G401 (cell line): ENCODE measurements around the gene GCLC. TPM values are rescaled to one million over a fixed set of nuclear protein-coding genes. Genes with fewer than 3 reads are reported as not detected.

Source experiments
- DNase-seq: peaks from one replicate; pipeline ENCODE4 v3.0.0-alpha.2; 2015; ENCODE audit warnings: low spot score
- in situ Hi-C: cut with HindIII; loops from 2 replicates; pipeline ENCODE4 v1.10.0; 2016; ENCODE audit warnings: low sequenced_read_pairs, mixed read lengths
- total RNA-seq: library from RNA; depleted of rRNA; stranded (reverse); fragments of >200 nt; shearing (Covaris generic); gene quantifications from 2 replicates; pipeline ENCODE4 v1.2.3, GENCODE V29; 2014; rRNA removed

GCLC gene
- total RNA-seq, 1 experiment from 2014 or later: 17.2 TPM

DNA sequence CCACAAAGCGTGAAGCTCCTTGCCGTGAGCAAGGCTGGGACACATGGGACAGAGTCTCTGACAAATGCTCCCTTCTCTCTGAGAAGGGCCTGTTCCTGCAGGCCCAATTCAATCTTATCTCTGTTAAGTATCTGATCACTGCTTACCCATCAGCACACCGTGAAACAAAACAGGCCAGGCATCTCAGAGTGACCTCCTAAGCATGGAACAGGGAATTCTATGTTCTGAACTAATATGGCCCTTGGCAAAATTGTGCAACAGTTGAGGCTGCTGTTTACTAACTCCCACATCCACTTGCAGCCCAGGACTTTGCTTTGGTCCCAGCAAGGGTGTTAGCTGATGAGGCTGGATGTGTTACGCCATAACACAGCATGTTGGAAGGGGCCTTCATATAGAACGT, 79.2 kb downstream of the GCLC start:
- DNase-seq: no peak
- in situ Hi-C loops: no loop called here

DNA sequence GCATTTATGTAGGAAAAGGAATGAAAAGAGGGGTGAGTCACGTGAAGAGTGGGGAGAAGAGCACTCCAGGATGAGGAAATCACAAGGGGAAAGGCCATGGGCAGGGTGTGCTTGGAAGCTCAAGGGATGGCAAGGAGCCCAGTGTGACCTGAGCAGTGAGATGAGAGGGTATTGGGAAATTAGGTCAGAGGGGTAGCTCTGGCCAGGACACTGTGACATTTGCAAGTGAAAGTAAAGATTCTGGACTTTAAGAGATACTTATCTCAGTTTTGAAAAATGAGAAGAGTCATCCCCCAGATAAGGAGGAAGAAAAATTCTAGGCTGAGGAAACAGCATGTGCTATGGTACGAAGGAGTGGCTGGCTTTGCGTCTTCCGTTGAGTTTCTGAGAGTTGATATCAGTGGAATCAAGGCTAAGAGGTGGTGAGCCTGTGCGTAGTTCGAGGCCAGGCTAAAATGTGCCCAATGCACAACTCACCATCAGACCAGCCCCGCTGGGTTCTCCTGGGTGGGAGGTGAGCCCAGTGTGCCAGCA, 79.9 kb downstream of the GCLC start:
- in situ Hi-C loops: no loop called here

DNA sequence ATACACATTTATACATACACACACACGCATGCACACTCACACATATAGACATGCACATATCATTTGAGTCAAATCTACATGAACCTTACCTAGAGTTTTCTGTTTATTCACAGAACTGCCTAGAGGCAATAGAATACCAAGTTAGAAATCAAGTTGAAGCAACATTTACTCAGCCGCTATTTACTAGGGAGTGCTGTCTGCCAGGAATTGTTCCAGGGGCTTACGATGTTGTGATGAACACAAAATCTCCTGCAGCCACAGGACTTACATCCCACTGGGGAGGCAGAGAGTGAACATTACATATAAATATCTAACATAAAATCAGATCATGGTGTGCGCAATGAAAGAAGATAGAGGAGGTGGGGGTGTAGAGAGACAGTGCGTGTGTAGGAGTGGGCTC, 80.4 kb downstream of the GCLC start:
- in situ Hi-C loops: no loop called here
- no peak for DNase-seq

More for the DNA sequence above, 79.9 kb downstream of the GCLC start:
- no peak for DNase-seq

DNA sequence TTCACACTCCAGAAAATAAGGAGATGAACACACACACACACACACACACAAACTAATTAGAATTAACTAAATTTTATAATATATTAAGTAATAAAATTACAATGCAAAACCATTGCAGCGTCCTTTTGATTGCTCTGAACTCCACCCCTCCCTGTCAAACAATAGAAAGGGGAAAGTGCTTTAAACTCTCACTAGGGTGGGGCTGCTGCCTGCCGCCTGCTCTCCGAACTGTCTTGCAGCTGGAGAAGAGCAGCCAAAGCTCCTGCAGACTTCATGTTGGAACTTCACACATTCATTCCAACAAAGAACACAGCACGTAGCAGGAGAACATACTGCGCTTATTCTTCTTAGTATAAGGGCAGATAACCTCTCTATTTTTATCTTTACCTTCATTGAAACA, 83.2 kb downstream of the GCLC start:
- in situ Hi-C loops: no loop called here
- DNase-seq: no peak

DNA sequence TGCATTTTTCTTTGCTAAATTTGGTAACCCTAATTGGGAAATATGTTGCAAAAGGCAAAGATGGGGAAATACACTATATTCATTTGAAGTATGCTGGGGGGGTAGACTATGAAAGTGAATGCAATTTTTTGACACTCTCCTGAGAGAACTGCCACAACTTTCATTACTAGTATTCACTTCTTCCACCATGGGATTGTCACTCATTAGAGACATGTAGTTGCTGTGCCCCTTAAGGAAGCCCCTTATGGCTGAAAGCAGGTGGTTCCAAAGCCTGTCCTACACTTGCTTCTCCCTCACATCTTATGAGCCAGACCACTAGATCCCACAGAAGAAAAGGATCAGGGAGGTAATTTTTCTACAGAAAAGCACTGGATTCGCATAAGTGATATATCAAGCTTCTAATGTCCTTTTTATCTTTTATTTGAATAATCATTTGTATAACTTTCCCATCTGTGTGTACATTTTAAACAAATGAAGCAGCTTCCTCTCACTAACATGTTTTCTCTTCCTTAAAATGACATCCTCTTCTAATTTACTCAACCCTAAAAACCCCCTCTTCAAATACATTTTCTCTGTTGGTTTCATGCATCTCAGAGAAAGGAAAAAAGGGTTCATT, 83.8 kb downstream of the GCLC start:
- in situ Hi-C loops: no loop called here
- DNase-seq: no peak

DNA sequence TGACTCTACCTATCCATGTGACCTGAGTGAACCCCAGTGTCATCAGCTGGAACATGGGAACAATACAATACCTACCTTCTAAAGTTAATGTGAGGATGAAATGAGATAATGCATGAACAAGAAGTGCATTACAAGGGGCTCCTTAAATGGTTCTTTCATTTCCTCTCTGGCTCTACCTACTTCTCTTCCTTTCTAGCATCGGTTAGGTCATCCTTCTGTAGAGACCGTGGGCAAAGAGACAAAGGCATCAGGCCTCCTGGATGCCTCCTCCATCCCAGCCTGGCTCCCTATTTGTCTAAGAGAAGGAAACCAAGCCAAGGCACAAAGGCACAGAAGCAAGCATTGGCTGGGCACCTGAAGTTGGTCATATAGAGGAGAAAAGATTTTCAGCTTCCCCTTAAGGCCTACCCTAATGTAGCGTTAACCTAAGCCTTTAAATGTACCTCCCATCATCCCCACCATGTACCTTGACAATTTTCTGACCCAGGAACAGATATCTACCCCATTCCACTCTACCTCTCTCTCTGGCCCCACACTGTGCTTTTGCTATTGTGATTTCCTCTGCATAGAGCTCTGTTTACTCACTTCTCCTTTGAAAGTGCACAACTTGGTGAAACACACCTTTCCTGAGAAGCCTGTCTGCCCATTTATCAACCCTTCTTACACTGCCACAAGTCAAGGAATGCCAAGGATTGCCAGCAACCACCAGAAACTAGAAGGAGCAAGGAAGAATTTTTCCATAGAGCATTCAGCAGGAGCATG, 86.6 kb downstream of the GCLC start:
- in situ Hi-C loops: no loop called here
- no peak for DNase-seq

DNA sequence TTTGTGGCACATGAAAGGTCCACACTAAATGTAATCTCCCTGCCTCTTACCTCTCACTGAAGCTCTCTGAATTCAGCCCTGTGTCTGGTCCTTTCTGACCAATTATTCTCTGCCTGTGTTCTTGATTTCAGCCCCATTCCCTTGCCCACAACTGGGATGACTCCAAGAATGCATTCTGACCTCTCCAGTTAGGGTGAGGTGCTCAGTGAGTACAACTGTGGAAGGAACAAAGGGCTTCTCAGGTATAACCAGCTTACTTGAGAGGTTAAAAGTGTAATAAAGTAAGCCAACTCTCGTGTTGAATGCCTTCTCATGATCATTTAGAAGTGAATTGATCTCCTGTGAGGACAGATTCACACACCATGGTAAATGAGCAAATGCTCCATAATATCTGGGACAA, 88.1 kb downstream of the GCLC start:
- in situ Hi-C loops: no loop called here
- no peak for DNase-seq

DNA sequence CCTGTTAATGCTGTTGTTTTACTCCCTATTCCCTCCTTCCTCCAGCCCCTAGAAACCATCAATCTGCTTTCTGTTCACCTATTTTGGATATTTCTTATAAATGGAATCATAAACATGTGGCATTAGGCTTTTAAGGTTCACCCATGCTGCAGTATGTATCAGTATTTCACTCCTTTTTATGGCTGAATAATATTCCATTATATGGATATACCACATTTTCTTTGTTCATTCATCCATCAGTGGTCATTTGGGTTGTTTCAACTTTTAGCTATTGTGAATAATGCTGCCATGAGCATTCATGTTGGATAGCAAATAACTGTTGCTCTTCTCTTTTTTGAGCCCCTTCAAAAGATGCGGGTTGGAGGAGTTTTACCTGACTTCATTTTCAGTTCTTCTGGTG, 89.2 kb downstream of the GCLC start:
- in situ Hi-C loops: no loop called here
- no peak for DNase-seq

DNA sequence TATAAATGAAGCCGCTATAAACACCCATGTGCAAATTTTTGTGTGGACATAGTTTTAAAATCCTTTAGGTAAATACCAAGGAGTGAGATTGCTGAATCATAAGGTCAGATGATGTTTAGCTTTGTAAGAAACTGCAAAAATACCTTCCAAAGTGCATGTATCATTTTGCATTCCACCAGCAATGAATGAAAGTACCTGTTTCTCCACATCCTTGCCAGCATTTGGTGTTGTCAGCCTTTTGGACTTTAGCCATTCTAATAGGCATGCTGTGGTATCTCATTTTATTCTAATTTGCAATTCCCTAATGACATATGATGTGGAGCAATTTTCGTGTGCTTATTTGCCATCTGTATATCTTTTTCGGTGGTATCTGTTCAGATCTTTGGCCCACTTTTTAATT, 93.7 kb downstream of the GCLC start:
- no peak for DNase-seq
- in situ Hi-C loops: no loop called here

DNA sequence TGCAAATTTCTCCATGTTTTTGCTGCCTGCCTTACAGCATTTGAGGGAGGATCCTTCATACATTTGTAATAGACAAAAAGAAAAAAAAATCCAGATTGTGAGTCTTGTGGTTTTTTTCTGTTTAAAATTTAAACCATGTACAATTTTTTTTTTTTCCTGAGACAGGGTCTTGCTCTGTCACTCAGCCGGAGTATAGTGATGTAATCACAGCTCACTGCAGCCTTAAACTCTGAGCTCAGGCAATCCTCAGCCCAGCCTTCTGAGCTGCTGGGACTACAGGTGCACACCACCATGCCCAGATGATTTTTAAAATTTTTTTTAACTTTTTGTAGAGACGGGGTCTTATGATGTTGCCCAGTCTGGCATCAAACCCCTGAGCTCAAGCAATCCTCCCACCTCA, 97.0 kb downstream of the GCLC start:
- DNase-seq: no peak
- in situ Hi-C loops: no loop called here

Other genes starting within 250 kb of the GCLC start
- gene ELOVL5, start 196.2 kb downstream of the GCLC start, total RNA-seq: 6.6 and 12.2 TPM in 2 replicates
- not detected in 2 replicates for gene KLHL31, start 120.7 kb upstream of the GCLC start, total RNA-seq
- 7.4 and 8.6 TPM in 2 replicates for gene LRRC1, start 249.9 kb upstream of the GCLC start, total RNA-seq